HG03066 (cell line): ENCODE results near the gene PIGM.
"Not testable (repeated sequence)": the region's sequence is repeated elsewhere in the genome, so short reads cannot be mapped to it uniquely, and the experiment has no call there.

Experiments
- ATAC-seq: cut with Tn5 transposase; IDR thresholded peaks from one replicate; pipeline ENCODE4 v1.9.1; 2021; ENCODE audit warnings: low read depth; ENCODE audit not compliant: unreplicated experiment

Gene PIGM

DNA sequence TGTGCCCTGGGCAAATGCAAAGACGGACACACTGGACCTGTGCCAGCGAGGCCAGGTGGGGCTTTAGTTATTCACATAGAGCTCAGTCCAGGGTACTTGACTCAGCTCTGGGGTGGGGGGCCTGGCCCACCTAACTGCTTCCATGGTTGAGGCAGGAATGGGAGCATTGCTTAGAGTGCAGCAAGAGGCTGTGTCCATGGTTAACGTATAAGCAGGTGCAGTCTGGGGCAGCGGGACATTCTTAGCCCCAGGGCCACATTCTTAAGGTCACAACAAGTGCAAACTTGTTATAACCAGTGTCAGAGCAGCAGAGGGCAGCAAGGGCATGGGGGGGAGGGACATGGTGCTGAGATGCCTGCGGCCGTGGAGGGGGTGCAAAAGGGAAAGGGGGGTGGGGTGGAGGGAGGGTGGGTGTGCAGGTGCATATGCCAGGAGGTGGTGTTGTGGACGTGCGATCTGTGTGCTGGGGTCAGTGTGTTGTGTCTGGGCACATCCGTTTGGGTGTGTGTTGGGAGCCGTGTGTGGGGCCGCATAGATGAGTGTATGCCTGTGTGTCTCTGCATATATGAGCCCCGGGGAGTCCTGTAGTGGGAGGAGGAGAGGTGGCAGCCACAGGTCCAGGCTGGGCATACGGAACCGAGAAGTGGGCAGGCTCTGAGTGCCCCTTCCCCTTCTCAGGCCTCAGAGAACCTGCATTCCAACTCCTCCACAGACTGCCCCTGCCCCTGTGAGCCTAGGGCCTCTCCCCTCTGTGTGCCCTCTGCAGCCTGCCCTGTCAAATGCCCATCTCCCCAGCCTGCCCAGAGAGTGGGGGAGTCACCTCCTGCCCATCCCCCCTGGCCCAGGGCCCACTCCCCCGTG lies 29.8 kb upstream of the PIGM start:
- no peak for ATAC-seq

DNA sequence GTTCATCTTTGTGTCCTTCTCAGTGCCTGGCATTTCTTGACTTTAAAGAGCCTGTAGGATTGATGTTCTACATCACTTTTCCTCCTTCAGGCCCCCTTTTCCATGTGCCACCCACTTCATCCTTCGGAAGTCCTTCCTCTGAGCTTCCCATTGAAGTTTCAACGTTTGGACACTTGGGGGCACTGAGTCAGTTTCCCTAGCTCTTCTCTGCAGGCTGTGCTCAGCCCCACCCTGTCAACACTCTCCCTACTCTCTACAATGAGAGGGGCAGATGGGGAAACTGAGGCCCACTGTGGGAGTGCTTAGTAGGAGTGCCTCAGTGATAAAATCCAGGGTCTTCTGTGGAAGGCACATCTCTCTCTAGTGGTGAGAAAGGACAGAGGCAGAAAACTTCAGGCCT lies 26.3 kb upstream of the PIGM start:
- ATAC-seq: no peak

DNA sequence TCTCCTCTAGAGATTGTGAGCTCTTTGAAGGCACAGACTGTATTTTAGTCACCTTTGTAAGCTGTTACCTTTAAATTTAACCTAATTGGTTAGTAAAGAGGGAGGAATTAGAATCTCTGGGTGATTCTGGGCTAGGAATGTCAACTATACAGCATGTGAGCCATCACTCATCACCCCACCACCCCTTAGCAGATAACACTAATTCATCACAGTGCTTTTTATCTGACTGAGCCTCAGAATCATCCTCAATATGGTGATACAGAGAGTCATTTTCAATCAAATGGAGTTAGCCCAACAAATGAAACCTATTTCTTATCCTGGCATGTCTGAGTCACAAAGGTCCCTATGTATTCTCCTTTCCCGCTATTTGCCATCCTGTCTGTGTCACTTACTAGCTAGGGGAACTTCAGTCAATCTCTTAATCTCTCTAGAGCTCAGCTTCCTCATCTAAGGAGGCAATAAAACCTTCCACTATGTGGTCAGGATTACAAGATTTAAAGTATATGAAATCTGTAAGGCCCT lies 24.9 kb upstream of the PIGM start:
- ATAC-seq: no peak

DNA sequence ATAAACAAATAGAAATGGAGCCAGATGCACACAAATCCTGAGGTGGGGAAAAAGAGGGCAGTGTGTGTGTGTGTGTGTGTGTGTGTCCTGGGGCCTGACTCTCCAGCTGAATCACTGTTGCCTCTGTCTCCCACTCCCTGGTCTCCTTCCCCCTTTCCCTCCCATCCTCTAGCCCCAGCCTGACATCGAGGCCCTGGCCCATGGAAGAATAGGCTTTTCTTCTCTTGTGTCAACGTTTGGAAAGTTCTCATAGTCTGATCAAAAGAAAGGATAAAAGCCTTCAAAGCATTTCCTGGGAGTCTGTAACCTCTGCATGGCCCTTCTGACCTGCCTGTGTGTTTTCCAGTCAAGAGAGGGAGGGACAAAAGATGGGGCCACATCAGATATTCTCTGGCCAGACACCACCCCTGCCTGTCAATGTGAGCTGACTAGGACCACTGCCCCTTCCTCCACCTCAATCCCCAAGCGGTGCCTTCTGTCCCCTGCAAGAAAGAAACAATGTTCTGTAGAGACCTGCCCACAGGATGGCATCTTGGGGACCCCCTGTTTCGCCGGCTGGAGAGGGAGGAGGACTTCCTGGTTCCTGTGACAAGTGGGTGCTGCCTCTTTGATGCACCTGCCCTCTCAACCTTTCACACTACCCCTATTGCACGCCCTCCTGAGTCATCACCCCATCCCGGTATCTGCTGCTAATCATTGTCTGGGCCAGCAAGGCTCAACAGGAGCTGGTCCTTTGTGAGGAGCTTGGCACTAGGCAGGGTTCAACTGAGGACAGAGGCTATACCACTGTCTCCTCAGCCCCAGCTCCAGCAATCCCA lies 22.0 kb upstream of the PIGM start:
- ATAC-seq: no peak

DNA sequence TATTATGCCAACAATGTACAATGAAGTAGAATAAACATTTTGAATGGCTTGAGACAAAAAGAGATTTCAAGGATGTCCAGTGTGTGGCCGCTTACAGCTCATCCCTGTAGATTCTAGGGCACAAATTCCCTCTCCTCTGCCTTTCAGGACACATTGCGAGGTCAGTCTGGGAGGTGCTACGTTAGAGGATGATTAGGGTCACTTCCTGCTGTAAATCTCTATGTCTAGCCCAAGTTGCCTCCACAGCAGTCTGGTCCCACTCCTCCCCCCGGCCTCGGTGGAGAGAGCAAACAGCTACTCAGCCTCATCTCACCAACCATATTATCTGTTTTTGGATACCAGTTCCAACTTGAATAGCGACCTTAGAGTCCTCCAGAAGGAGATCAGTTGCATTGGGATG lies 21.1 kb upstream of the PIGM start:
- no peak for ATAC-seq

DNA sequence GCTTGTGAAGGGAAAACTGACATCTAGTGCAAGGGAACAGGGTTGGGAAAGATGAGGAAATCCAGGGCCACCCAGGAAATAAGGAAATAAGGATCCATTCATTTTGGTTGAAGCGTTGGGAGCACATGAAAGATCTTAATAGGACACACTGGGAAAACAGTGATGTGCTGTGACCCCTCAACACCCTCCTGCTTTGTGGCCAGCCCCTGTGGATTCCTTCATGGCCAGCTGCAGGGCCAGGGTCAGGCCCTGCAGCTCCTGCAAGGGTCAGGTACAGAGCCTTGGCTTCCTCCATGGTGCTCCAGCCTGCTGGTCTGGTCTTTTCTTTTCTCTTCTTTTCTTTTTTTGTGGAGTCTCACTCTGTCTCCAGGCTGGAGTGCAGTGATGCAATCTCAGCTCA lies 18.8 kb upstream of the PIGM start:
- no peak for ATAC-seq

DNA sequence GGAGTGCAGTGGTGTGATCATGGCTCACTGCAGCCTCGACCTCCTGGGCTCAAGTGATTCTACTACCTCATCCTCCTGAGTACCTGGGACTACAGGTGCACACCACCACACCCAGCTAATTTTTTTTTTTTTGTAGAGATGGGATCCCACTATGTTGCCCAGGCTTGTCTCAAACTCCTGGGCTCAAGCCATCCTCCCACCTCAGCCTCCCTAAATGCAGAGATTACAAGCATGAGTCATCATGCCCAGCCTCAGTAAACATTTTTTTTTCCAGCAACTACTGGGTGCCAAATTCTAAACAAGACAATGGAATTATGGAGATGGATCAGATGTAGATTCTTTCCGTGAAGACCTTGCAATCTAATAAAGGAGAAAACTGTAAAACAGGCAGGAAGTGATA lies 18.4 kb upstream of the PIGM start:
- ATAC-seq: not testable (repeated sequence)

DNA sequence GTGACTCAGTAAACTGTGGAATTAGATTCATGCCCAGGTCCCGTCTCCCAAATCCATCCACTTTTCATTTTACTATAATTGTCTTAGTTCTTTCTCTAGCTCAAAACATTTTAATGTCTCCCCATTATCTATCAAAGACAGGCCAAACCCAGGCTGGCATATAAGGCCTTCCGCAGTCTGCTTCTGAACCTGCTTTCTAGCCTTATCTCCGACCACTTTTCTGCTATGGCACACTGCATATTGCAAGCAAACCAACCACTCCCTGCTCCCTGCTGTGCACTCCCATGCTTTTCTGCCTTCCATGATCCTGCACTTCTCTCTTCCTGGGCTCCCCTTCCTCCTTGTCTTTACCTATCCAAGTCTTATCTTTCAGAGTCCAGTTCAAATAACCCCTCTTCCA lies 17.3 kb upstream of the PIGM start:
- no peak for ATAC-seq

DNA sequence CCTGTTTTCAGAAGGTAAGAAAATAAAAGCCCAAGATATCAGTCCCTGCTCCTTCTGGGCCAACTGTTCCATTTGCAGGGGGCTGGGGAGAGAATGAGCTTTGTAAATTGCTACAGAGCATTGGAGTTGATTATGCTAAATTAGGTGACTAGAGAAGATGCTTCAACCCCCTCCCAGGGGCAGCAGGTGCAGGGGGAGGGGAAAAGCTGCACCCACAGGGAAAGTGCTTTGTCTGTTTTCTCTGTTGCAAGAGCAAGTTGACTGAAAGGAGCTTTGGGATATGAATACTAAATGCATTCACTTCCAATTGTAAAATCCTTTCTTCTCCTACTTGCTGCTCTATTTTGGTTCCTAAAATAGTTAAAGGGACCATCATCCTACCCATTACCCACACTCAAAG lies 16.5 kb upstream of the PIGM start:
- ATAC-seq: no peak

DNA sequence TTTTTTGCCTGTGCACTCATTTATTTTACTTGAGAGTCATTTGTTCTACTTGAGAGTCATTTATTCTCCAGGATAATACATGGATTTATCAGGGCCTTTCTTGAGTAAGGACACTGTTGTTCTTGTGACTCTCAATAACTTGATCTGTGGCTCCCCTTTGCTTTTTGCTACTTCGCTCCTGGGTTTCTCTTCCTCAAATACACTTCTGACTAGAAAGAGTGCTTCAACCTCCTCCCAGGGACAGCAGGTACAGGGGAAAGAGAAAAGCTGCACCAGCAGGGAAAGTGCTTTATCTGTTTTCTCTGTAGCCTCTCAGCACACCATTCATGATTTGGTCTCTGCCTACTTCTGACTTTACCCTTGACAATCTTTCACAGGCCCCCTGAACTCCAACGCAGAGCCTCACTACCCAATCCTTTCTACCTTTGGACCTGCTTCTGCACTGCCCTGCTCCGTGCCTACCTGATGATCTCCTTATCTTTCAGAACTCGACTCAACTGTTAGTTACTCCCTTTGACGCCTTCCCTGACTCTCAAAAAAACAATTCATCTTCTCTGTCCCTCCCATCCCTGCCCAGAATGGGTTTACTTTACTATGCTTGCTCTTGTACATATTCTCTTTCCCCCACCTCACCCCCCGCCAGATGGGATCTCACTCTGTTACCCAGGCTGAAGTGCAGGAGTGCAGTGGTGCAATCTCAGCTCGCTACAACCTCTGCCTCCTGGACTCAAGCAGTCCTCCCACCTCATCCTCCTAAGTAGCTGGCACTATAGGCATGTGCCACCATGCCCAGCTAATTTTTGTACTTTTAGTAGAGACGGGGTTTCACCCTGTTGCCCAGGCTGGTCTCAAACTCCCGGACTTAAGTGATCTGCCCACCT lies 15.6 kb upstream of the PIGM start:
- ATAC-seq: peak; percentile 37

DNA sequence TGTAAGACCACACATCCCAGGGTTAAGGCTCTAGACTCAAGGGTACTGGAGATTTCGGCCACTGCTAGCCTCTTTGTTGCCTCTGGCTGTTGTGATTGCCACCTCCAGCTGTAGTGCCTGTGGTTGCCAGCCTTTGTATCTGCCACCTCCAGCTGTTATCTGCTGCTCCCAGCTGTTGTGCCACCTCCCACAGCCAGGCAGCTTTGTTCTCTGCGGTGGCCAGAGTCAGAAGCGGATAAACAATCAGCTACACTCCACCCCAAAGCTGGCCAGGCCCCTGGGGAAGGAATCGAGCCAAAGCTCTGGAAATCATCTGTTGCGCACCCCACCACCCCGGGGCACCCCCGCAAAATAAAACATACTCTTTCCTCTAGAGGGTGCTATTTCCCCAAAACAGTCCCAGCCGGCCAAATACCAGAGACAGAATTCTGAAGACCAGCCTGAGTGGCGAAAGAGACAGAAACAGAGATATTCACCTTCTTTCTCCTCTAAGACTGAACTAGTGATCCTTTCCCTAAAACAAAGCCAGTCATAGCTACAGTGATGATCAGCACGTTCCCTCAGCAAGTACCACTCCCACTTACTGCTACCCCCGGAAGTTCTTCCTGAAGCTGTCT lies 14.8 kb upstream of the PIGM start:
- ATAC-seq: peak; percentile 73

DNA sequence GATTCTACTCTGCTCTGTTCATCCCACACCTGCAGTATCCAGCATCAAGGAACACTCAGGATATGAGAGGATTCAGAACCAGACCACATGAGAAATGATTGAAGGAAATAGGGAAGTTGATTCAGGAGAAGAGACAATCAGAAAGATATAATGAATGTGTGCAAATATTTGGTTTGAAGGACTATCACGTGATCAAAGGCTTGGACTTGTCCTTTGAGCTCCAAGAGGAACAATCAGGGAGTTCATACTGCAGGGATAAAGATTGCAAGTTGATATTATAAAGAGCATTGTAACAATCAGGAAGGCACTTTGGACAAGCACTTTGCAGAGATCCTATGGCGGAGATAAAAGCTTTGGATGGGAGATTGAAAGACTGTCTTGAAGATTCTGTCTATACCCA lies 13.9 kb upstream of the PIGM start:
- ATAC-seq: no peak

DNA sequence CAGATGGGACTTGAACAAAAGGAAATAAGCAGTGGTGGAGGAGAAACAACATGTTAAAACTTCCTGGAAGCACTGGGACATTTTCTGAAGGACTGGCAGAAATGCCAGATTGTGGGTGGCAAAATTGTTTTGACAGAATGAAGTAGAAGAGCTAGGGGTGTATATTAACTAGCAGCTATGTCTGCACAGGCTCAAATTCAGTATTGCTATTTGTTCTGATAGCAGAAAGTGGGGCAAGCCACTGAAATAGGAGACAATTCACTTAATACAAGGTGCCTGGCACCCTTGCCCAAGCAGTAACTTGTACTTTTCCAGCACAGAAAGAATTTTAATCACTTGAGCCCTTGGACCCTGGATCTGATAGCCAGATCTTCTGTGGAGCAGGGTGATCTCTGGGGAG lies 11.8 kb upstream of the PIGM start:
- ATAC-seq: no peak

DNA sequence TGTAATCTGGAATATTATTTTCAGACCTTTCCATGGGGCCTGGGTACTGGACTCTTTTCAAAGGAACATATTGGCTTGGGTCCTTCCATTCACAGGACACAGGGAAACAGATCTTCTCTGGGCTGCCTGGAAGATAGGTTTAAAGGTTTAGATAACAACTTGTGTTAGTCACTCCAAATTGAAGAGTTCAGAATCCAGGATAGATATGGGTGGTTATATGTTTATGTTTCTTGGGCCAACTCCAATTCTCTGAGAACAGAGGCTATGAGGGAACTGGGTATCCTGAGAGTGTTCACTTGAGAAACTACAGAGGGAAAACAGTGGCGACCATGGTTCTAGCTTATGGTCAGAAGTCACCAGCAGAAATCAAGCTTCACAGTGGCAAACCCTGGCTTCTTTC lies 8.7 kb upstream of the PIGM start:
- ATAC-seq: no peak

DNA sequence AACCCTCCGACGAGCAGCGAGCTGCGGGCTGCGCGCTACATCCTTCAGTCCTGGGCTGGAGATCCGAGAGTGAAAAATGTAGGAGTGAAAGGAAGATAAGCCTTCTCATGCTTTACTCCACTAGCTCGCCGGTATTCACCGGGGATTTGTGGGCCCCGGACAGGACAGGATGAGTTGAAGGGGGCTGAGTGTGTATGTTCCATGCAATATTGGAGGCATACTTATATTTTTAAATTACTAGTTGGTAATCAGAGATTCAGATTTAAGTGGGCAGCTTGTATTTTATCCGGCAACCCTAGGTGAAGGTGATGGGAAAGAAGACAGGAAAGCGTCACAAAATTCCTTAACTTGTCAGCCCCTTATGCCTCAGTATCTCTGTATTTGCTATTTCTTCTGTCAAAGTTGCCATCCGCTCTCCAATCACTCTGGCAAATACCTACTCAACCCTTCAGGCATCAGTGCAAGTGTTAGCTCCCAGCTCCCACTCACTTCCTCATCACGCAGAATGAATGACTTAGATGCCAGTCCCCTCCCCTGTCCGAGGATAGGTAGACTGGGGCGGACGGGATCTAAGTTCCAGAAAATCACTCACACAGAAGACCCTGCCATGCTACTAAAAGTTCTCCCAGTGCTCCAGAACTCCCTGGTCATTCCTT lies 503 bp upstream of the PIGM start:
- ATAC-seq: no peak

DNA sequence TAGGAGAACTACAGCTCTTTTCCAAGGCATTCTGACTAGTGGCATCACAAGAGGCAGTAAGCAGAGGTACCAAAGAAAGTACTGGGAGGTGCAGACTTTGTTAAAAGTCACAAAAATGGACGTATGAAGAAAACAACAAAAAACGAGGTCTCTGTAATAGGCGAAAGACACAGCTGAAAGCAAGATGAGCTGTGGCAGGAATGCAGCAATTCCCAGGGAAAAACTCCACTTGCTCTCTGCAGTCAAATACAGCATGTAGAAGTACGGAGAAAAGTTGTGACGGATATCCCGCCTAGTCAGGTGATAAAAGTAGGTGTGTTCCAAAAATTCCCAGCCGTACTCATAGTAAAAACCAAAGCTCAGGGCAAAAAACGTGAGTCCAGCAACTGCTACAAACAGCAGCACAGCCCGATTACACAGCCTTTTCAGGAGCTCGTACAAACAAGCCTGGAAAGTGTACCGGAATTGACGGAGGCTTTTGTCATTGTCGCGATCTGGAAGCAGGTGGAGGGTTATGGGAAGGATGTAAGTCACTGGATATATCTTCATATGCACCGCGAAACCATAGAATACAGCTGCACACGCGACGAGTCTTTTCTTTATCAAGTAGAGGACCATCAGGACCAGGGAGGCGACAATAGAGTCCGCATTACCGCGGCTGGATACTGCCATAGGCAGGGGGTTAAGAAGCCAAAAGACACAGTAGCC lies 979 bp downstream of the PIGM start:
- no peak for ATAC-seq

DNA sequence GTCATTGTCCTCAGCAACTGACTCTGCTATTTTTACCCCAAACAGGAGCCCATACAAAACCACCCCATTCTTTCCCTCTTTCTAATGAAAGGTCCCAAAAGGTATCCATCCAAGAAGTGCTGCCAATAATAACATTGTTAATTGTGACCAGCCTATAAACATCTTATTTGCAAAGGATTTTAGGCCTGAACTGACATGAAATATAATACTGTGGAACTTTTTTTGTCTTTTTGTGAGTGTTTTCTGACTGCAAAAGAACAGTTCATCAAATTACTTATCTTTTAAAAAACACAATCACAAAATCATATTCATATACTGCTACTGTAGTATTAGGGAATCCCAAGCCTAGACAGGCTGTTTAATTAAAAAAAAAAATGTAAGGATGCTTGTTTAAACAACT lies 3.4 kb downstream of the PIGM start:
- no peak for ATAC-seq

DNA sequence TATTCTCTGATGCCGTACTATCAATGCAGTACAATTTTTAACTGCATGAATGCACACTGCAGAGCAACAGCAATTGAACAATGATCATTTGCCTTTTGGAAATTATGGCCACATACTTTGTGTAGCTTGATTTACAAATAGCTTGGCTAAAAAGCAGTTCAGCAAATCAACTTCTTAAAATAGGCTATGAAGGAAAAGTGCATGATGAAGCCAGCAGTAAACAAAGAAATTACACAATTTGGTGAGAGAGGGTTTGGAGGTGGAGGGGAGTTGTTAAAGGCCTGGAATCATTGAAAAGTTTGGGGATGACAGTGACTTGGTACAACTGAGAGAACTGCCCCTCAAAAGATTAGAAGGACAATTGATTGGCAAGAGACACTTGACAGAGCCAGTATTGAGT lies 6.5 kb downstream of the PIGM start:
- ATAC-seq: no peak

DNA sequence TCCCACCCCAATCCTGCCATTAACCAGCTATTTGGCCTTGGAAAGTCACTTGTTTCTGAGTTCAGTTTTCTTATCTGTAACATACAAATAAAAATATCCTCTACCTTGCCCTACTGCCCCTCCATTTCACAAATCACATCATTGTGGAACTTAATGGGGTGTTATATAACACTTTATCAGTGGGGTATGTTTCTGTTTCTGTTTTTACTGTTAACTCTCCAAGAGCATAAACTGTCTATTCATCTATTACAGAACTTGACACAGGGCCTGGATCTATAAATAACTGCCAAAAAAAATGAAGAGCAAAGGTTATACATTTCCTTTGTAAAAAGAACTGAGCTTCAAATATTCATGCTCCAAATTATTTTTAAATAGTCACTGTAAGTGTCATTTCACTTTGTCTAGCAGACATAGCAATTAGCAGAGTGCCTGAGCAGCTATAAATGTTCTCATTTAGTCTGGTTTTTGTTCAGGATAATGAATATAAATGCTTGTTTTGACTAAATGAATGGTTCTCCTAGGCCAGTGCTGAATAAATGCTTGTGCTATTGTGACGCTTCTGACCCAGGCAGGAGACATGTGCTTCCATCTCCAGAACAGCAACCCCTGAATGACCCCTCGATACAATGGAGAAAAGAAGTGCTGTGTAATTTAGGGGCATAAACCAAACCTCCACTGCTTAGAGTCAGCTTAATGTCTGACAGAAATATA lies 7.4 kb downstream of the PIGM start:
- ATAC-seq: no peak
